K562 (cell line): ENCODE measurements around the gene LETM1. TPM values are rescaled to one million over a fixed set of nuclear protein-coding genes. Genes with fewer than 3 reads are reported as not detected.
A peak's percentile ranks its signal among the peaks of the same experiment; 100 is the strongest.

ENCODE experiments used
- BRD4 ChIP-seq: fragments of 200-600 bp; sonication (generic); IDR thresholded peaks from 2 replicates; pipeline ENCODE4 v1.6.1; 2017; ENCODE audit warnings: inconsistent platforms
- CBX5 ChIP-seq: IDR thresholded peaks from 2 replicates; pipeline ENCODE4 v1.6.1; 2014; ENCODE audit warnings: low read depth, borderline replicate concordance
- CXXC5 ChIP-seq: fragments of 250-450 bp; sonication (Bioruptor Pico); IDR thresholded peaks from 2 replicates; pipeline ENCODE4 v1.8.0; 2022; ENCODE audit warnings: inconsistent platforms, mild to moderate bottlenecking, moderate library complexity
- DNMT1 ChIP-seq: fragments of 450-650 bp; IDR thresholded peaks from 2 replicates; pipeline ENCODE4 v1.6.1; 2016; ENCODE audit warnings: antibody characterized with exemption, mild to moderate bottlenecking
- ESRRB ChIP-seq: fragments of 250-450 bp; sonication (Bioruptor Pico); IDR thresholded peaks from 2 replicates; pipeline ENCODE4 v1.5.0; 2020; ENCODE audit warnings: mild to moderate bottlenecking, moderate library complexity, borderline replicate concordance
- GMEB1 ChIP-seq: fragments of 250-450 bp; sonication (Bioruptor Pico); IDR thresholded peaks from 2 replicates; pipeline ENCODE4 v1.4.0; 2020; ENCODE audit warnings: mild to moderate bottlenecking
- HDAC1 ChIP-seq, 2 experiments: fragments of 450-650 bp; IDR thresholded peaks; 2 replicates each; pipeline ENCODE4 v1.6.1; 2016 to 2017; ENCODE audit warnings: inconsistent platforms in 1 of 2, mild to moderate bottlenecking in 1 of 2, moderate library complexity in 1 of 2
- HDAC6 ChIP-seq: IDR thresholded peaks from 2 replicates; pipeline ENCODE4 v1.6.1; 2012; ENCODE audit warnings: low read depth, mild to moderate bottlenecking, control low read depth, inconsistent platforms, low read length, moderate library complexity
- HDAC8 ChIP-seq: fragments of 450-650 bp; IDR thresholded peaks from 2 replicates; pipeline ENCODE4 v1.6.1; 2016; ENCODE audit warnings: mild to moderate bottlenecking, missing genetic modification characterization, moderate library complexity, missing compliant biosample characterization
- HOMEZ ChIP-seq: fragments of 250-450 bp; sonication (Bioruptor Pico); IDR thresholded peaks from 2 replicates; pipeline ENCODE4 v1.4.0; 2020; ENCODE audit warnings: mild to moderate bottlenecking, moderate library complexity
- ID3 ChIP-seq, 2 experiments: fragments of 250-450 bp in 1 of 2; fragments of 450-650 bp in 1 of 2; sonication (Bioruptor Pico) in 1 of 2; IDR thresholded peaks; 2 replicates each; pipeline versions ENCODE4 v1.6.1 to v1.8.0; 2016 to 2021; ENCODE audit warnings: mild to moderate bottlenecking in 2 of 2, moderate library complexity in 2 of 2, missing compliant biosample characterization in 1 of 2, missing genetic modification characterization in 1 of 2
- KAT7 ChIP-seq: sonication (generic); formaldehyde crosslinking; IDR thresholded peaks from 2 replicates; pipeline ENCODE4 v1.8.0; 2022; ENCODE audit warnings: missing genetic modification reagents, mild to moderate bottlenecking, borderline replicate concordance
- NFRKB ChIP-seq: fragments of 450-650 bp; IDR thresholded peaks from 2 replicates; pipeline ENCODE4 v1.6.1; 2016; ENCODE audit warnings: low read depth
- NFYB ChIP-seq: IDR thresholded peaks from 2 replicates; pipeline ENCODE4 v1.6.1; 2011; ENCODE audit warnings: mild to moderate bottlenecking, moderate library complexity; ENCODE audit not compliant: insufficient read length; ENCODE audit errors: extremely low read depth
- RBM39 ChIP-seq: fragments of 200-400 bp; formaldehyde crosslinking; optimal IDR thresholded peaks from 2 replicates; pipeline ENCODE3; 2018; ENCODE audit warnings: low read depth, low read length
- SFPQ ChIP-seq: fragments of 200-400 bp; formaldehyde crosslinking; IDR thresholded peaks from 2 replicates; pipeline ENCODE4 v1.6.1; 2017; ENCODE audit warnings: mild to moderate bottlenecking, low read depth, low read length, moderate library complexity
- SP1 ChIP-seq: sonication (generic); formaldehyde crosslinking; IDR thresholded peaks from 2 replicates; pipeline ENCODE4 v1.8.1; 2022; ENCODE audit warnings: mild to moderate bottlenecking, missing genetic modification reagents
- ZC3H11A ChIP-seq: IDR thresholded peaks from 2 replicates; pipeline ENCODE4 v1.6.1; 2012; ENCODE audit warnings: low read depth, low read length, improper control_type of control experiment
- ZNF12 ChIP-seq: sonication (generic); formaldehyde crosslinking; IDR thresholded peaks from 2 replicates; pipeline ENCODE4 v1.4.0; 2020; ENCODE audit warnings: mild to moderate bottlenecking, missing genetic modification reagents
- ZNF143 ChIP-seq: sonication (generic); formaldehyde crosslinking; IDR thresholded peaks from 2 replicates; pipeline ENCODE4 v1.9.0; 2022; ENCODE audit warnings: mild to moderate bottlenecking, missing genetic modification reagents
- polyA plus RNA-seq, 8 experiments: library from polyadenylated mRNA; depleted of rRNA in 4 of 8; stranded (reverse) in 5 of 8; unstranded in 3 of 8; fragments of >200 nt; fragmentation: Nextera tagmentation in 2 of 8; fragmentation: Illumina TruSeq in 1 of 8; extraction: Ambion mirVana in 2 of 8; extraction: Trizol in 1 of 8; gene quantifications; 2 replicates each; pipeline versions ENCODE4 v1.2.1 to v1.2.3, GENCODE V29; 2011 to 2014; ENCODE audit warnings: inconsistent platforms in 1 of 8, missing spikeins in 1 of 8
- total RNA-seq, 7 experiments: library from RNA; depleted of rRNA in 6 of 7; stranded (reverse); fragments of >200 nt in 6 of 7; fragmentation: Illumina TruSeq in 2 of 7; extraction: Trizol in 2 of 7; gene quantifications; 2 replicates each; pipeline versions ENCODE4 v1.2.1 to v1.2.3, GENCODE V29; 2011 to 2021; ENCODE audit warnings: low replicate concordance in 1 of 7
- TF ChIP-seq, protein P1 (sequence below): fragments of 450-650 bp; IDR thresholded peaks from 2 replicates; pipeline ENCODE4 v1.6.1; 2016

Gene LETM1
- total and polyA plus RNA-seq, 9 of the 15 experiments (the other 6 are each of a cell fraction or from before 2014, with no cell fraction given): 3.9 to 109 (median 35.0) TPM

DNA sequence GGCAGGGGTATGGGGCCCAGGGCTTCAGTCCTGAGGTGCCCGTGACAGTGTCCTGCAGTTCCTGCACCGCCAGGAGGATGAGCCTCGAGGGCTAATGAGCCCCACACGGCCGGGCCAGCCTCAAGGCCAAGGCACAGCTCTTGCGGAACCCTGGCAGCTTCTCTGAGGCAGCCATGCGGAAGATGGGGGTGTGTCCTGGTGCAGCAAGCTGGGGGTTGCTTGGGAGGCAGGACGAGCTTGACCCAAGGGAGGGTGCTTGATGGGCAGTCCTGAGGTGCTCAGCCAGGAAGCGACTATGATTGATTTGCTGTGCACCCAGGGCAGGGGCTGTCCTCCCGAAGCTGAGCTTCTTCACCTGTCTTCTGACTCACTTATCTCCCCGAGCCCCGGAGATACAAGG lies 72.0 kb downstream of the LETM1 start (continued):
- TF ChIP-seq BRD4 (no peak), GMEB1 (CRISPR knock-in tag) (no peak), HDAC8 (tag) (no peak), ESRRB (no peak), HOMEZ (CRISPR knock-in tag) (no peak), HDAC1 (IDR thresholded peaks at IDR 0.05) (no peak), ZC3H11A (no peak), SP1 (no peak), SFPQ (no peak), ZNF12 (0 out of 2 replicates have a peak, but pooled peaks have one; percentile 12), ID3 (CRISPR knock-in tag; IDR thresholded peaks at IDR 0.05) (no peak), ID3 (tag; IDR thresholded peaks at IDR 0.05) (no peak), NFRKB (no peak), CXXC5 (CRISPR knock-in tag) (no peak), HDAC6 (no peak), CBX5 (no peak), DNMT1 (no peak), NFYB (no peak), ZNF143 (CRISPR knock-in tag) (0 out of 2 replicates have a peak, but pooled peaks have one; percentile 13), RBM39 (no peak), KAT7 (CRISPR knock-in tag) (no peak)
- TF ChIP-seq, protein P1, sequence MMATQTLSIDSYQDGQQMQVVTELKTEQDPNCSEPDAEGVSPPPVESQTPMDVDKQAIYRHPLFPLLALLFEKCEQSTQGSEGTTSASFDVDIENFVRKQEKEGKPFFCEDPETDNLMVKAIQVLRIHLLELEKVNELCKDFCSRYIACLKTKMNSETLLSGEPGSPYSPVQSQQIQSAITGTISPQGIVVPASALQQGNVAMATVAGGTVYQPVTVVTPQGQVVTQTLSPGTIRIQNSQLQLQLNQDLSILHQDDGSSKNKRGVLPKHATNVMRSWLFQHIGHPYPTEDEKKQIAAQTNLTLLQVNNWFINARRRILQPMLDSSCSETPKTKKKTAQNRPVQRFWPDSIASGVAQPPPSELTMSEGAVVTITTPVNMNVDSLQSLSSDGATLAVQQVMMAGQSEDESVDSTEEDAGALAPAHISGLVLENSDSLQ: peak; percentile 73
